OCI-LY3 (cell line): Measurements from ENCODE around the gene EPN2.

Source experiments
- H2AFZ ChIP-seq: fragments of 200-600, 300-600 bp; shearing (Covaris generic); 2 replicates; pipeline ENCODE4 v1.6.0; 2014; ENCODE audit warnings: antibody characterized with exemption, low read depth, low read length
- H3K27ac ChIP-seq: fragments of 200-600, 300-600 bp; sonication (generic); 2 replicates; pipeline ENCODE4 v1.5.1; 2014; ENCODE audit warnings: mild to moderate bottlenecking, low read length, moderate library complexity, mixed read lengths
- H3K27me3 ChIP-seq: fragments of 200-600, 300-600 bp; sonication (generic); 2 replicates; pipeline ENCODE4 v1.6.1; 2014; ENCODE audit warnings: low read depth, low read length, mixed read lengths
- H3K36me3 ChIP-seq: fragments of 200-600, 300-600 bp; sonication (generic); replicated peaks from 2 replicates; pipeline ENCODE3; 2014; ENCODE audit warnings: low read depth, low read length, mixed read lengths
- H3K4me1 ChIP-seq: fragments of 300-600, 200-600 bp; sonication (generic); 2 replicates; pipeline ENCODE4 v1.6.1; 2014; ENCODE audit warnings: low read length, mixed read lengths
- H3K4me2 ChIP-seq: fragments of 200-600, 300-600 bp; sonication (generic); 2 replicates; pipeline ENCODE4 v1.6.1; 2014; ENCODE audit warnings: low read length, mixed read lengths
- H3K4me3 ChIP-seq: fragments of 300-600, 200-600 bp; sonication (generic); 2 replicates; pipeline ENCODE4 v1.5.1; 2014; ENCODE audit warnings: antibody characterized with exemption, mild to moderate bottlenecking, low read length, moderate library complexity
- H3K79me2 ChIP-seq: fragments of 300-600, 200-600 bp; shearing (Covaris generic); 2 replicates; pipeline ENCODE4 v1.6.1; 2014; ENCODE audit warnings: mild to moderate bottlenecking, low read length, mixed read lengths
- H3K9ac ChIP-seq: fragments of 300-600, 200-600 bp; shearing (Covaris generic); 2 replicates; pipeline ENCODE4 v1.6.0; 2014; ENCODE audit warnings: mild to moderate bottlenecking, low read length, moderate library complexity
- H3K9me3 ChIP-seq: fragments of 200-600, 300-600 bp; shearing (Covaris generic); 2 replicates; pipeline ENCODE4 v1.6.1; 2014; ENCODE audit warnings: low read length, mixed read lengths; ENCODE audit not compliant: insufficient read depth
- H4K20me1 ChIP-seq: fragments of 200-600, 300-600 bp; sonication (generic); 2 replicates; pipeline ENCODE4 v1.6.1; 2016; ENCODE audit warnings: low read length, mixed read lengths; ENCODE audit not compliant: insufficient read depth
- EZH2phosphoT487 ChIP-seq: fragments of 200-600 bp; shearing (Covaris generic); IDR thresholded peaks from 2 replicates; pipeline ENCODE4 v1.6.1; 2018; ENCODE audit warnings: antibody characterized with exemption, mixed run types, low read depth
- TF ChIP-seq, protein P1 (sequence below): fragments of 200-600, 300-600 bp; sonication (generic); IDR thresholded peaks from 2 replicates; pipeline ENCODE4 v1.5.1; 2014; ENCODE audit warnings: antibody characterized with exemption, low read length, low read depth

The EPN2 gene

DNA sequence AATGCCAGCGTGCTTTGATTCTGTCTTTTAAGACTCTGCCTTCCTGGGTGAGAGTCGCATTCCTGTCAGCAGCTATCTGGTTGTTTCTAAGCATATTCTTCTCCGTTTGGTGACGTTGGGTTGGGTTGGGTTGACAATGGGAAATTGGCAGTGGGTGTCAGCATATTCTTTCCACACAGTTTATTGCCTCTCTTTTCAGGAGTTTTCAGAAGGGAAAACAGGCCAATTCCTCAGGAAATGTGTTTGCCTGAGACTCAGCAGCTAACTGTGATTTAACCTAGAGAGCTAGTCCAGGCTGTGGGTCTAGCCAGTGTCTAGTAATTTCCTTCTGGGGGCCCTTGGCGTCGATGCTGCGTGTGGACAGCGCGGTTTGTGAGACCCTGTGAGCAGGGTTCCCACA is 21.2 kb downstream of the EPN2 start:
- H3K27me3 ChIP-seq: no peaks in the 10 kb centered on the region
- H2AFZ ChIP-seq: no peak overlapping the region
- no peaks in the 10 kb centered on the region for H3K36me3 ChIP-seq
- H3K4me2 ChIP-seq: no peak overlapping the region
- TF ChIP-seq, protein P1, sequence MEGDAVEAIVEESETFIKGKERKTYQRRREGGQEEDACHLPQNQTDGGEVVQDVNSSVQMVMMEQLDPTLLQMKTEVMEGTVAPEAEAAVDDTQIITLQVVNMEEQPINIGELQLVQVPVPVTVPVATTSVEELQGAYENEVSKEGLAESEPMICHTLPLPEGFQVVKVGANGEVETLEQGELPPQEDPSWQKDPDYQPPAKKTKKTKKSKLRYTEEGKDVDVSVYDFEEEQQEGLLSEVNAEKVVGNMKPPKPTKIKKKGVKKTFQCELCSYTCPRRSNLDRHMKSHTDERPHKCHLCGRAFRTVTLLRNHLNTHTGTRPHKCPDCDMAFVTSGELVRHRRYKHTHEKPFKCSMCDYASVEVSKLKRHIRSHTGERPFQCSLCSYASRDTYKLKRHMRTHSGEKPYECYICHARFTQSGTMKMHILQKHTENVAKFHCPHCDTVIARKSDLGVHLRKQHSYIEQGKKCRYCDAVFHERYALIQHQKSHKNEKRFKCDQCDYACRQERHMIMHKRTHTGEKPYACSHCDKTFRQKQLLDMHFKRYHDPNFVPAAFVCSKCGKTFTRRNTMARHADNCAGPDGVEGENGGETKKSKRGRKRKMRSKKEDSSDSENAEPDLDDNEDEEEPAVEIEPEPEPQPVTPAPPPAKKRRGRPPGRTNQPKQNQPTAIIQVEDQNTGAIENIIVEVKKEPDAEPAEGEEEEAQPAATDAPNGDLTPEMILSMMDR: no peak
- no peak for TF ChIP-seq EZH2phosphoT487
- no peak overlapping the region for H3K9ac ChIP-seq
- H3K4me1 ChIP-seq: peaks cover 9% of the 10 kb centered on the region
- no peaks in the 10 kb centered on the region for H3K79me2 ChIP-seq
- H3K4me3 ChIP-seq: no peak overlapping the region
- H3K9me3 ChIP-seq: no peaks in the 10 kb centered on the region
- no peaks in the 10 kb centered on the region for H4K20me1 ChIP-seq
- H3K27ac ChIP-seq: no peak overlapping the region

DNA sequence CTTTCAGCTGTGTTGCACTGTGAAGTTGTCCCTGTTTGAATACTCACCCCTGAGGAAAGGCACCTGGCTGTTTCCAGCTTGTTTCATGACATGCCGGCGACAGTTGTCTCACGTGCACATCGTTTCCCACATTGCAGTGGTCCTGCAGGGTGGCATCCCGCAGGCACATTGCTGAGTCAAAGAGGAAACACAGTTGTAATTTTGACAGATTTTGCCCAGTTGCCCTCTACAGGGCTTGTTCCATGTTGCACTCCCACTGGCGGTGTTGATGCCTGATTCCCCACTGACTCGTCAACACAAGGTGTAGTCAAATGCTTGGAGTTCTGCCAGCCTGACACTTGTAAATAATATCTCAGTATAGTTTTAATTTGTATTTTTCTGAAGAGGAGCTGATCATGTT is 23.8 kb downstream of the EPN2 start:
- peaks cover 9% of the 10 kb centered on the region for H3K4me1 ChIP-seq
- no peaks in the 10 kb centered on the region for H3K79me2 ChIP-seq
- no peak overlapping the region for H3K4me2 ChIP-seq
- no peak overlapping the region for H2AFZ ChIP-seq
- TF ChIP-seq, protein P1: no peak
- no peak for TF ChIP-seq EZH2phosphoT487
- H3K9ac ChIP-seq: no peak overlapping the region
- H4K20me1 ChIP-seq: no peaks in the 10 kb centered on the region
- H3K9me3 ChIP-seq: no peaks in the 10 kb centered on the region
- H3K27ac ChIP-seq: no peak overlapping the region
- no peaks in the 10 kb centered on the region for H3K36me3 ChIP-seq
- H3K4me3 ChIP-seq: no peak overlapping the region
- H3K27me3 ChIP-seq: no peaks in the 10 kb centered on the region

DNA sequence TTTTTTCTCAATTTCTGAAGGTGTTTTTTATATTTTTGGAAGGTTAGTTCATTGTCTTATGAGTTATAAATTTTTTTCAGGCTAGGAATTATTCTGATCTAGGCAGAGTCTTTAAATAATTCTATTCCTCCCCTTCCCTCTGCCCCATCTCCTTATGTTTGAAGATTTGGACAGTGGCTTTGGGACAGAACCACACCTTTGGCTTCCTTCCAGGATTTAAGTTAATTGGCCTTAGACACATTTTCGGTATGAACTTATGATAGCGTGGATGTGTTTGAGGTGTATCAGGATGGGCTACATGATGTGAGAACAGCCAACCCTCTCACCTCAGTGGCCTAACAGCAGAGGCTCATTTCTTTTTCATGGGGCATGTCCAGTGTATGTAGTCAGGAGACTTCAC is 24.3 kb downstream of the EPN2 start:
- Histone ChIP-seq H3K9me3 (no peaks in the 10 kb centered on the region), H3K79me2 (no peaks in the 10 kb centered on the region), H2AFZ (no peak overlapping the region), H4K20me1 (no peaks in the 10 kb centered on the region), H3K36me3 (no peaks in the 10 kb centered on the region), H3K9ac (no peak overlapping the region), H3K4me1 (peaks cover 8% of the 10 kb centered on the region), H3K4me3 (no peak overlapping the region), H3K27me3 (no peaks in the 10 kb centered on the region), H3K4me2 (no peak overlapping the region), H3K27ac (no peak overlapping the region)
- TF ChIP-seq, protein P1: no peak
- TF ChIP-seq EZH2phosphoT487: no peak

DNA sequence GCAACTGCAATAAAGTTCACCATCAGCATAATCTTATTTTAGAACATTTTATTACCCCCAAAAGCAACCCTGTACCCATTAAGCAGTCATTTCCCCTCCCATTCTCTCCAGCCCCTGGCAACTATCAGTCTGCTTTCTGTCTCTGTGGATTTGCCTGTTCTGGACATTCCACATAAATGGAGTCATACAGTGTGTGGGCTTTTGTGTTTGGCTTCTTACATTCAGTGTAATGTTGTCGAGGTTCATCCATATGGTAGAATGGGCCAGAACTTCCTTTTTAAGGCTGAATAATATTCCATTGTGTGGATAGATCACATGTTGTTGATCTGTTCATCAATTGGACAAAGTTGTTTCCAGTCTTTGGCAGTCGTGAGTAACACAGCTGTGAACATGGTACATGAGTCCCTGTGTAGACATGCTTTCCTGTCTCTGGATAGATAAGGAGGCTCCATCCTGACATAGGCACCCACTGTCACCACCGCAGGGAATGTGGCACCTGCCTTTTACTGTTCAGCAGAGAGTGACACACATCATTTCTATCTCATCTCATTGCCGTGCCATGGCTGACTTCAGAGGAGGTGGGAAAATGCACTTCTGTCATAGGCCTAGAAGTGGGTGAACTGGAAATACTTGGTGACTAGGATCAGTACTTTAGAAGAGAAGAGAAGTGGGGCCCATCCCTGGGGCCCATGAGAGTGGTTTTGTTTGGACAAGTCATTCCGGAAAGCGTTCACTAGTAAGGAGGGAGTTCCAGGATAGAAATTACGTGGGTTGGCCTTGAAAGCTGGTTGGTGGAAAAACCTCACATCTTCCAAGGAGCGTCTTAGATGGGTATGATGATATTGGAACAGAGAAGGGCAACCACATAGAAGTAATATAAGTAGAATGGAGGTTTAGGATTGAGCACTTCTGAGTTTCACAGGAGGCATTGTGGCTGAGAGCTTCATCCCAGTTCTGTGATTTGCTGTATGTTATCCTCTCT is 25.8 kb downstream of the EPN2 start:
- H3K79me2 ChIP-seq: no peaks in the 10 kb centered on the region

More for the DNA sequence above, 25.8 kb downstream of the EPN2 start:
- H3K4me3 ChIP-seq: no peak overlapping the region
- no peaks in the 10 kb centered on the region for H3K27me3 ChIP-seq
- no peaks in the 10 kb centered on the region for H4K20me1 ChIP-seq
- no peaks in the 10 kb centered on the region for H3K4me1 ChIP-seq
- H2AFZ ChIP-seq: no peak overlapping the region
- H3K36me3 ChIP-seq: no peaks in the 10 kb centered on the region
- H3K27ac ChIP-seq: no peak overlapping the region
- H3K9me3 ChIP-seq: no peaks in the 10 kb centered on the region
- H3K9ac ChIP-seq: no peak overlapping the region
- no peak for TF ChIP-seq EZH2phosphoT487
- TF ChIP-seq, protein P1: no peak
- H3K4me2 ChIP-seq: no peak overlapping the region
